ENCODE results near the gene RNU1-4.
"Not testable (repeated sequence)": the region's sequence is repeated elsewhere in the genome, so short reads cannot be mapped to it uniquely, and the experiment has no call there.

The RNU1-4 gene

GRCh38 chr1:16764820-16765655 lies 24.7 kb downstream of the RNU1-4 start:
- not testable (repeated sequence) for DNase-seq (ENCODE audit: extremely low read depth in 1 of 2, low read depth in 1 of 2)

GRCh38 chr1:16765731-16766605 lies 25.7 kb downstream of the RNU1-4 start:
- DNase-seq (ENCODE audit: extremely low read depth in 1 of 2, low read depth in 1 of 2), result not testable (repeated sequence)

- DNase-seq (ENCODE audit: extremely low read depth in 1 of 2, low read depth in 1 of 2), result not testable (repeated sequence)
Observed at GRCh38 chr1:16766689-16767256, 26.5 kb downstream of the RNU1-4 start.

GRCh38 chr1:16770139-16770759 lies 29.9 kb downstream of the RNU1-4 start:
- DNase-seq (ENCODE audit: extremely low read depth in 1 of 2, low read depth in 1 of 2), result not testable (repeated sequence)

DNA sequence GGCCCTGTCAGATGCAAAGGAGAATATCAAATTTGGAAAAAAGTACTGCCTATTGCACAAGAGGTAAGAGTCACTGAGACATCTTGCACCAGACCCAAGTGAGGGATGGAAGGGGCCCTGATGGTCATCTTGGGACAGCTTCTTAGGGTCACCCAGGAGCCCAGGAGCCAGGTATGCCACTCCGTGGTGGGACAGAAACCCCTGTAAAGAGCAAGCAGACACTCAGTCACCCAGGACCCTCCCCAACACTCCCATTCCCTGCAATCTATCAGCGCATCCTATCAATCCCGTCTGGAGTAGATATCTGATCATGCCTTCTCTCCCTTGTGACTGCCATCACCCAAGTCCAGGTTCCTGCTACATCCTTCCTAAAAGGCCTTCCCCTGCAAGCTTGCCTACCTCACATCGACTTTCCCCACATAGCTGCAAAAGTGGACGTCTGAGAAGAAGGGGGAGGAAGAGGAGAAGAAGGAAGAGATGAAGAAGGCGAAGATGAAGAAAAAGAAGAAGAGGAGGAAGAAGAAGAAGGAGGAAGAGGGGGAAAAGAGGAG lies 30.7 kb downstream of the RNU1-4 start:
- DNase-seq (ENCODE audit: extremely low read depth in 1 of 2, low read depth in 1 of 2), result not testable (repeated sequence)

- DNase-seq (ENCODE audit: extremely low read depth in 1 of 2, low read depth in 1 of 2), result not testable (repeated sequence)
Observed at GRCh38 chr1:16772275-16773204, 32.2 kb downstream of the RNU1-4 start.

DNA sequence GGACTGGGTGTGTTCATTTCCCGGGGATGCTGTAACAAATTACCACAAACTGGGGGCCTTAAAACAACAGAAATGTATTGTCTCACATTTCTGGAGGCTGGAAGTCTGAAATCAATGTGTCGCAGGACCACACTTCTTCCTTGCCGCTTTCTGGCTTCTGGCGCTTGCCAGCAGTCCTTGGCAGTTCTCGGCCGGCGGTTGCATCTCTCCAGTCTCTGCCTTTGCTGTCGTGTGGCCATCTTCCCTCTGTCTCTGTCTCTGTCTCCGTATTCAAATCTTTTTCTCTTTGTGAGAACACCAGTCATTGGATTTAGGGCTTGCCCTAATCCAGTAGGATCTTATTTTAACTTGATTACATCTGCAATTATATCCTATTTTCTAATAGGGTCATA lies 32.9 kb downstream of the RNU1-4 start:
- not testable (repeated sequence) for DNase-seq (ENCODE audit: extremely low read depth in 1 of 2, low read depth in 1 of 2)

- not testable (repeated sequence) for DNase-seq (ENCODE audit: extremely low read depth in 1 of 2, low read depth in 1 of 2)
Observed at GRCh38 chr1:16773723-16774122, 33.4 kb downstream of the RNU1-4 start.

- not testable (repeated sequence) for DNase-seq (ENCODE audit: extremely low read depth in 1 of 2, low read depth in 1 of 2)
Observed at GRCh38 chr1:16774773-16775172, 34.5 kb downstream of the RNU1-4 start.

DNA sequence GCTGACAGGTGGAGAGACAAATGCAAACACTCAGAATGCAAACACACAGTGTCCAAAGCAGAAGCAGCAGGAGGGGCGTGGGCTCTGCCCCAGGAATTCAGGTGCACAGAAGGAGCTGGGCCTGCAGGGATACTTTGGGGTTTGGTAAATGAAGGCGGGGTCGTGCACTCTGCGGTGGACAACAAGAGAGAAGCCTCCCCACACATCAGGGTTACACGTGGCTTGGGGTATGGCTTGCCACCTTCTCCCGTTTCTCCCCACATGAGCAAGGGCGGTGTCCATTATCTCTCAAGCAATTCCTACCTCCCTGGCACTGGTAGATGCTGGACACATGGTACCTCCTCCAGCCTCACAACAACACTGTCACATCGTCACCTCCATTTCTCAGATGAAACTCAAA lies 35.0 kb downstream of the RNU1-4 start:
- not testable (repeated sequence) for DNase-seq (ENCODE audit: extremely low read depth in 1 of 2, low read depth in 1 of 2)

- DNase-seq (ENCODE audit: extremely low read depth in 1 of 2, low read depth in 1 of 2), result not testable (repeated sequence)
Observed at GRCh38 chr1:16776248-16776647, 35.9 kb downstream of the RNU1-4 start.

- not testable (repeated sequence) for DNase-seq (ENCODE audit: extremely low read depth in 1 of 2, low read depth in 1 of 2)
Observed at GRCh38 chr1:16776835-16777234, 36.5 kb downstream of the RNU1-4 start.

DNA sequence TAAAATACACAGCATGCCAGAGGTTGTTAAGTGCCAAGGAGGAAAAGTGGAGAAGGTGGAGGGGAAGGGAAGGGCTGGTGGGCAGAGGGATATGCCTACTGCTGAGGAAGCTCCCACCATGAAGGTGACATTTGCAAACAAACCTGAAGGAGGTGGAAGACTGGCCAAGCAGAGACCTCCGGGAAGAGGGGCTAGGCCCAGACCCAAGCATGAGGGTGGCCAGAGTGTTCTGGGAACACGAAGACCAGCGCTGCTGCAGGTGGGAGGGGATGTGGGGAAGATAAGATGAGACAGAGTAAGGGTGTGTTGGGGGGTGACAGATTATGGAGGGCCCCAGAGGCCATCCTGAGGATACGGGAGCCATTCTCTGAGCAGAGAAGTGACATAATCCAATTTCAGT lies 37.5 kb downstream of the RNU1-4 start:
- not testable (repeated sequence) for DNase-seq (ENCODE audit: extremely low read depth in 1 of 2, low read depth in 1 of 2)

GRCh38 chr1:16779525-16779924 lies 39.2 kb downstream of the RNU1-4 start:
- not testable (repeated sequence) for DNase-seq (ENCODE audit: extremely low read depth in 1 of 2, low read depth in 1 of 2)

- not testable (repeated sequence) for DNase-seq (ENCODE audit: extremely low read depth in 1 of 2, low read depth in 1 of 2)
Observed at GRCh38 chr1:16781033-16781432, 40.7 kb downstream of the RNU1-4 start.

- DNase-seq (ENCODE audit: extremely low read depth in 1 of 2, low read depth in 1 of 2), result not testable (repeated sequence)
Observed at GRCh38 chr1:16781625-16782024, 41.3 kb downstream of the RNU1-4 start.

DNA sequence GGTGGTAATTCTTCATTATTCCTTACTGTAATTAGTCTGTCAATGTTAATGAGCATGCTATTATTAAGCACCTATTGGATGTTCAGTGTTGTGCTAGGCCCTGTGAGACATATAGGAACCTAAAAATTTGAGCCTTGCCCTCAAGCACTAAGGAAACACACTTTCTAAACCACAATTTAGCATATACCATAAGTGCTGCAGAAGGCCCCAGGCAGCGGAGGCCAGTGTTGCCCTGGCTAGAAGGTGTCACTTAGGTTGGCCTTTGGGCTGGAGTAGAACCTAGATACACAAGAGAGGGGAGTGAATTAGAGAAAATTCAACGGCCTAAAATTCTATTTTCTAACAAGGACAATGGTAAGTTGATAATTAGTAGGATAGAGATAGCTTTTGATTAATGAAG lies 44.6 kb downstream of the RNU1-4 start:
- not testable (repeated sequence) for DNase-seq (ENCODE audit: extremely low read depth in 1 of 2, low read depth in 1 of 2)

- not testable (repeated sequence) for DNase-seq (ENCODE audit: extremely low read depth in 1 of 2, low read depth in 1 of 2)
Observed at GRCh38 chr1:16786362-16786761, 46.0 kb downstream of the RNU1-4 start.

- DNase-seq (ENCODE audit: extremely low read depth in 1 of 2, low read depth in 1 of 2), result not testable (repeated sequence)
Observed at GRCh38 chr1:16787175-16787574, 46.9 kb downstream of the RNU1-4 start.

All from activated CD8-positive, alpha-beta memory T cell treated with anti-CD3 and anti-CD28 coated beads for 1 hour (primary cell).